SH-SY5Y (cell line): Measurements from ENCODE around the gene BOLA2B.

Experiments used
- GATA2 ChIP-seq: IDR thresholded peaks from 2 replicates; pipeline ENCODE4 v1.6.1; 2011; ENCODE audit warnings: mild to moderate bottlenecking, low read depth, low read length
- GATA3 ChIP-seq: IDR thresholded peaks from 2 replicates; pipeline ENCODE4 v1.6.1; 2011; ENCODE audit warnings: low read depth, mild to moderate bottlenecking, low read length, moderate library complexity

DNA sequence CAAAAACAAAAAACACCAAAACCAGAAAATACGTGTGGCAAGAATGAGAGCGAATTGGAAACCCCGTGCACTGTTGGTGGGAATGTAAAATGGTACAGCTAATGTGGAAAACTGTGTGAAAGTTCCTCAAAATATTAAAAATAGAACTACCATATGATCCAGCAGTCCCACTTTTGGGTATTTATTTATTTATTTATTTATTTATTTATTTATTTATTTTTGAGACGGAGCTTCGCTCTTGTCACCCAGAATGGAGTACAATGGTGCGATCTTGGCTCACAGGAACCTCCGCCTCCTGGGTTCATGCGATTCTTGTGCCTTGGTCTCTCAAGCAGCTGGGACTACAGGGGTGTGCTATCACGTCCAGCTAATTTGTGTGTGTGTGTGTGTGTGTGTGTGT is 40.9 kb downstream of the BOLA2B start:
- TF ChIP-seq GATA3 (no peak), GATA2 (no peak)
